ENCODE measurements around the gene FNDC3A. TPM values are rescaled to one million over a fixed set of nuclear protein-coding genes. Genes with fewer than 3 reads are reported as not detected.

Gene FNDC3A
- total RNA-seq, 1 experiment from 2014 or later = 24.3 TPM

DNA sequence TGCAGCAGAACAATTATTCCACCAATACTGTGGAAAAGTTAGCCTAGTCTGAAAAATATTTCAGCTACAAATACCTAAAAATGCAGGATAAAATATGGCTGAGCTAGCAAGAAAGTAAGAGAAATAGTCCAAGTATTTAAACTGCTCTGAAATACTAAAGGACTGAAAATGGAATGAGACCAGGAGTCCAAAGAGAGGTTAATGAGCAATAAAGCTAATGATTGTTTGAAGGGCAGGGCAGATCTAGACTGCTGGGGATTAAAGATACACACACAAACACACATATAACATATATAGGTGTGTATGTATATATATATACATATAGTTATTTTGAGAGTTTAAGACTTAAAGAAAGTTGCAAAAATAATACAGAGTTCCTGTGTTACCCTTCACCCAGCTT is 269.4 kb downstream of the FNDC3A start:
- BruUV-seq (replicated peaks) = no TSS peak
- TF ChIP-seq POLR2AphosphoS5 (IDR thresholded peaks at IDR 0.05; ENCODE audit: low read depth, low read length) (no peak), SIN3A (IDR thresholded peaks at IDR 0.05; ENCODE audit: borderline replicate concordance, insufficient read depth, low read depth, low read length) (no peak), TCF7L2 (IDR thresholded peaks at IDR 0.05; ENCODE audit: low read depth, low read length) (no peak), CTCF (IDR thresholded peaks at IDR 0.05) (no peak), REST (IDR thresholded peaks at IDR 0.05; ENCODE audit: insufficient read depth in 1 of 2, low read depth in 2 of 2, low read length in 1 of 2) (no peak)
- no peaks in the 10 kb centered on the region for H3K9me3 ChIP-seq (ENCODE audit: control insufficient read depth, insufficient read depth, low read depth, low read length)
- DNase-seq (ENCODE audit: low read depth, low spot score) = no peak
- intact Hi-C loops (cut with micrococcal nuclease; ENCODE audit: unreplicated experiment) (no loop called here), in situ Hi-C loops (cut with HindIII; ENCODE audit: low pct_unique_long_range_greater_than_20kb, low sequenced_read_pairs) (no loop called here)
- ChIA-PET POLR2A (no interaction called here), CTCF (no interaction called here)
- H3K4me1 ChIP-seq (ENCODE audit: control insufficient read depth, insufficient read depth, low read length) = no peaks in the 10 kb centered on the region; the same call in 1 of the 2 replicates
- ATAC-seq = no peak
- H3K36me3 ChIP-seq (ENCODE audit: control insufficient read depth, insufficient read depth, low read length) = peaks cover 4% of the 10 kb centered on the region; the same call in 1 of the 2 replicates
- H3K27me3 ChIP-seq (ENCODE audit: control insufficient read depth, insufficient read depth, low read length) = no peaks in the 10 kb centered on the region
- no peak overlapping the region for H3K4me3 ChIP-seq (ENCODE audit: low read depth in 2 of 2, low read length in 2 of 2)
- no peak overlapping the region for H3K27ac ChIP-seq (ENCODE audit: low read length)

DNA sequence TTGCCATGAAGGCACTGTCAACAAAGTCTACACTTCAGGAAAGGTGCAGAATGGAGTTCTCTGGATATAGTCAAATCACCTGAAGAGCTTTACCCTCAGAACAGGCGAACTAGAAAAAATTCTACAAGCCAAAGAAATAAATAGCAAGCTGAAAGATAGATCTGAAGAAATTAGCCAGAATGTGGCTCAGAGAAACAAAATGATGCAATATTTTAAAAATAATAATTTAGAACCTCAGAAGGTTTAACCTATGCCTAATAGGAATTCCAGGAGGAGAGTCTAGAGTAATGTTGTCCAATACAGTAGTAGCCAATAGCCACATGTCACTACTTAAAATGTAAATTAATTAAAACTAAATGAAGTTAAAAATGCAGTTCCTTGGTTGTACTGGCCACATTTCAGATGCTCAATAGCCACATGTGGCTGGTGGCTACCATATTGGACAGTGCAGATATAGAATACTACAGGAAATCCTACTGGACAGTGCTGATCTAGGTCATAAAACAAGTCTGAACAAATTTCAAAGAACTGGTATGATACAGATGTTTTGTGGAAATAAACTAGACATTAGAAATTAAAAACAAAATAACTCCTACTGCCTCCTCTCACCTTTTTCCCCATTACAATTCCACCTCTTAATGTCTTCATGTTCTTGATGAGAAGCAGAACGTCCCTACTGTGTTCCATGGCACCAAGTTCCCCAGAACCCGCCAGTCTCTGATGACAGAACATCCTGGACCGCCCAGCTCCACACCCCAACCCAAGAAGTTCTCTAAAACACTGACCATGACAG is 271.3 kb downstream of the FNDC3A start:
- Histone ChIP-seq H3K4me1 (ENCODE audit: control insufficient read depth, insufficient read depth, low read length) (no peaks in the 10 kb centered on the region; the same call in 1 of the 2 replicates), H3K27ac (ENCODE audit: low read length) (peak overlapping the region; percentile 85), H3K36me3 (ENCODE audit: control insufficient read depth, insufficient read depth, low read length) (peaks cover 4% of the 10 kb centered on the region; the same call in 1 of the 2 replicates), H3K9me3 (ENCODE audit: control insufficient read depth, insufficient read depth, low read depth, low read length) (no peaks in the 10 kb centered on the region), H3K4me3 (ENCODE audit: low read depth in 2 of 2, low read length in 2 of 2) (peak overlapping the region; percentile 92 to 95), H3K27me3 (ENCODE audit: control insufficient read depth, insufficient read depth, low read length) (no peaks in the 10 kb centered on the region)
- CTCF ChIA-PET = no interaction called here
- DNase-seq (ENCODE audit: low read depth, low spot score) = no peak
- TF ChIP-seq CTCF (IDR thresholded peaks at IDR 0.05) = no peak
- peak; percentile 73 for ATAC-seq
- BruUV-seq (replicated peaks) = TSS peak; percentile 84
- in situ Hi-C loops (cut with HindIII; ENCODE audit: low pct_unique_long_range_greater_than_20kb, low sequenced_read_pairs) = no loop called here
- POLR2A ChIA-PET = interaction anchor here (0.7 kb wide), 1 partner anchor 1012 kb away, joined by 6 read pairs; no protein-coding TSS in a partner anchor
- intact Hi-C loops (cut with micrococcal nuclease; ENCODE audit: unreplicated experiment) = no loop called here
